Subcutaneous abdominal adipose tissue (tissue), 5 donors: ENCODE data around the gene MLN.

ENCODE experiments used
- H3K27ac ChIP-seq: one replicate; pipeline ENCODE4 v1.7.0; 2013; ENCODE audit warnings: low read depth, mild to moderate bottlenecking, inconsistent platforms, low read length, moderate library complexity
- H3K27me3 ChIP-seq, 5 donors: one replicate each; pipeline ENCODE4 v1.7.0; 2013; ENCODE audit warnings: low read length in 5 of 5, inconsistent platforms in 1 of 5; ENCODE audit not compliant: control insufficient read depth in 5 of 5, insufficient read depth in 4 of 5
- H3K36me3 ChIP-seq, 5 donors: one replicate each; pipeline ENCODE4 v1.7.0; 2013; ENCODE audit warnings: low read length in 5 of 5; ENCODE audit not compliant: control insufficient read depth in 5 of 5, insufficient read depth in 5 of 5
- H3K4me1 ChIP-seq, 5 donors: one replicate each; pipeline ENCODE4 v1.7.0; 2013; ENCODE audit warnings: low read length in 5 of 5, mild to moderate bottlenecking in 3 of 5, moderate library complexity in 1 of 5; ENCODE audit not compliant: control insufficient read depth in 5 of 5, insufficient read depth in 5 of 5
- H3K4me3 ChIP-seq, 5 donors: one replicate each; pipeline ENCODE4 v1.7.0; 2013; ENCODE audit warnings: low read length in 5 of 5, low read depth in 1 of 5
- H3K9ac ChIP-seq, 5 donors: one replicate each; pipeline ENCODE4 v1.7.0; 2013; ENCODE audit warnings: low read length in 5 of 5, mild to moderate bottlenecking in 4 of 5, moderate library complexity in 3 of 5
- H3K9me3 ChIP-seq, 5 donors: one replicate each; pipeline ENCODE4 v1.7.0; 2013; ENCODE audit warnings: low read length in 5 of 5; ENCODE audit not compliant: control insufficient read depth in 5 of 5
- donor health status: healthy.
- donor health status: healthy.
- donor health status: healthy.
- donor health status: healthy.
- donor health status: healthy.

The MLN gene

GRCh38 chr6:33766921-33767907 is 36.6 kb downstream of the MLN start:
- Histone ChIP-seq H3K4me1 (peaks cover 2 to 41% (median 23%) of the 10 kb centered on the region in 5 donors), H3K27ac (no peak overlapping the region), H3K36me3 (peaks cover 0 to 4% (median 2%) of the 10 kb centered on the region in 5 donors), H3K27me3 (peaks cover 0 to 3% (median 0%) of the 10 kb centered on the region in 5 donors), H3K9ac (no peak overlapping the region), H3K4me3 (no peak overlapping the region), H3K9me3 (peaks cover 0 to 5% (median 0%) of the 10 kb centered on the region in 5 donors)

GRCh38 chr6:33765368-33765767 is 38.4 kb downstream of the MLN start:
- peaks cover 1 to 31% (median 18%) of the 10 kb centered on the region in 5 donors for H3K4me1 ChIP-seq
- H3K27ac ChIP-seq: no peak overlapping the region
- H3K4me3 ChIP-seq: no peak overlapping the region
- H3K9me3 ChIP-seq: peaks cover 0 to 5% (median 0%) of the 10 kb centered on the region in 5 donors
- no peak overlapping the region for H3K9ac ChIP-seq
- no peaks in the 10 kb centered on the region for H3K36me3 ChIP-seq
- peaks cover 0 to 3% (median 0%) of the 10 kb centered on the region in 5 donors for H3K27me3 ChIP-seq

GRCh38 chr6:33764036-33764435 is 39.8 kb downstream of the MLN start:
- Histone ChIP-seq H3K27ac (no peak overlapping the region), H3K36me3 (no peaks in the 10 kb centered on the region), H3K4me3 (no peak overlapping the region), H3K27me3 (no peaks in the 10 kb centered on the region), H3K9me3 (peaks cover 0 to 5% (median 0%) of the 10 kb centered on the region in 5 donors), H3K9ac (no peak overlapping the region), H3K4me1 (peaks cover 0 to 24% (median 16%) of the 10 kb centered on the region in 5 donors)

GRCh38 chr6:33763483-33763882 is 40.3 kb downstream of the MLN start:
- H3K27ac ChIP-seq: no peak overlapping the region
- no peak overlapping the region for H3K9ac ChIP-seq
- no peak overlapping the region for H3K4me3 ChIP-seq
- peaks cover 0 to 20% (median 14%) of the 10 kb centered on the region in 5 donors for H3K4me1 ChIP-seq
- H3K36me3 ChIP-seq: no peaks in the 10 kb centered on the region
- H3K27me3 ChIP-seq: no peaks in the 10 kb centered on the region
- H3K9me3 ChIP-seq: peaks cover 0 to 5% (median 0%) of the 10 kb centered on the region in 5 donors

- peaks cover 0 to 5% (median 0%) of the 10 kb centered on the region in 5 donors for H3K9me3 ChIP-seq
- H3K9ac ChIP-seq: no peak overlapping the region
- peaks cover 0 to 16% (median 14%) of the 10 kb centered on the region in 5 donors for H3K4me1 ChIP-seq
- no peaks in the 10 kb centered on the region for H3K27me3 ChIP-seq
- no peak overlapping the region for H3K4me3 ChIP-seq
- no peak overlapping the region for H3K27ac ChIP-seq
- H3K36me3 ChIP-seq: no peaks in the 10 kb centered on the region
Observed at GRCh38 chr6:33762713-33763112, 41.1 kb downstream of the MLN start.

- peaks cover 0 to 14% (median 9%) of the 10 kb centered on the region in 5 donors for H3K4me1 ChIP-seq
- H3K36me3 ChIP-seq: no peaks in the 10 kb centered on the region
- no peak overlapping the region for H3K4me3 ChIP-seq
- no peaks in the 10 kb centered on the region for H3K27me3 ChIP-seq
- H3K9ac ChIP-seq: no peak overlapping the region
- no peak overlapping the region for H3K27ac ChIP-seq
- H3K9me3 ChIP-seq: peaks cover 0 to 2% (median 0%) of the 10 kb centered on the region in 5 donors
Observed at GRCh38 chr6:33761922-33762629, 41.7 kb downstream of the MLN start.

- H3K9ac ChIP-seq: no peak overlapping the region
- H3K4me1 ChIP-seq: peaks cover 0 to 14% (median 8%) of the 10 kb centered on the region in 5 donors
- no peaks in the 10 kb centered on the region for H3K36me3 ChIP-seq
- no peak overlapping the region for H3K4me3 ChIP-seq
- no peaks in the 10 kb centered on the region for H3K27me3 ChIP-seq
- no peak overlapping the region for H3K27ac ChIP-seq
- H3K9me3 ChIP-seq: no peaks in the 10 kb centered on the region
Observed at GRCh38 chr6:33761581-33761921, 42.3 kb downstream of the MLN start.

- Histone ChIP-seq H3K4me3 (no peak overlapping the region), H3K4me1 (peaks cover 0 to 14% (median 8%) of the 10 kb centered on the region in 5 donors), H3K27ac (no peak overlapping the region), H3K9me3 (no peaks in the 10 kb centered on the region), H3K9ac (no peak overlapping the region), H3K36me3 (no peaks in the 10 kb centered on the region), H3K27me3 (no peaks in the 10 kb centered on the region)
Observed at GRCh38 chr6:33759887-33760629, 43.7 kb downstream of the MLN start.

GRCh38 chr6:33758815-33759216 is 45.0 kb downstream of the MLN start:
- Histone ChIP-seq H3K9ac (no peak overlapping the region), H3K4me3 (no peak overlapping the region), H3K4me1 (peaks cover 0 to 14% (median 8%) of the 10 kb centered on the region in 5 donors), H3K36me3 (no peaks in the 10 kb centered on the region), H3K27ac (no peak overlapping the region), H3K27me3 (no peaks in the 10 kb centered on the region), H3K9me3 (no peaks in the 10 kb centered on the region)
